CD14-positive monocyte (primary cell): Measurements from ENCODE around the gene SLC25A45. TPM values are rescaled to one million over a fixed set of nuclear protein-coding genes. Genes with fewer than 3 reads are reported as not detected.

Experiments used
- DNase-seq, 3 donors: peaks; one replicate each; pipeline ENCODE4 v3.0.0-alpha.2; 2011 to 2022
- H2AFZ ChIP-seq: 2 replicates; pipeline ENCODE4 v1.6.0; 2012; ENCODE audit warnings: mild to moderate bottlenecking, low read depth, low read length, inconsistent platforms; ENCODE audit not compliant: insufficient read depth, poor library complexity, severe bottlenecking
- H3K27ac ChIP-seq, 2 donors: 1 replicate in 1 of 2; 2 replicates in 1 of 2; pipeline ENCODE4 v1.5.1; 2012 to 2013; ENCODE audit warnings: low read length in 2 of 2, control low read depth in 1 of 2, inconsistent platforms in 1 of 2, low read depth in 1 of 2, mild to moderate bottlenecking in 1 of 2
- H3K27me3 ChIP-seq, 2 donors: one replicate each; pipeline versions ENCODE4 v1.6.0 to v1.6.1; 2011 to 2013; ENCODE audit warnings: low read length in 2 of 2; ENCODE audit not compliant: control insufficient read depth in 2 of 2, insufficient read depth in 2 of 2
- H3K36me3 ChIP-seq, 2 donors: replicated peaks in 1 of 2; 1 replicate in 1 of 2; 2 replicates in 1 of 2; pipeline versions ENCODE4 v1.5.1 to v1.6.1; 2012 to 2013; ENCODE audit warnings: low read length in 2 of 2, control low read depth in 1 of 2, inconsistent platforms in 1 of 2, mild to moderate bottlenecking in 1 of 2; ENCODE audit not compliant: insufficient read depth in 2 of 2, control insufficient read depth in 1 of 2
- H3K4me1 ChIP-seq, 2 donors: 1 replicate in 1 of 2; 2 replicates in 1 of 2; pipeline versions ENCODE4 v1.5.1 to v1.6.1; 2012 to 2013; ENCODE audit warnings: low read length in 2 of 2, control low read depth in 1 of 2, inconsistent platforms in 1 of 2, mild to moderate bottlenecking in 1 of 2, moderate library complexity in 1 of 2; ENCODE audit not compliant: insufficient read depth in 2 of 2, control insufficient read depth in 1 of 2
- H3K4me2 ChIP-seq: replicated peaks from 2 replicates; pipeline ENCODE3; 2012; ENCODE audit warnings: low read length, moderate library complexity, mild to moderate bottlenecking; ENCODE audit not compliant: poor library complexity, severe bottlenecking; ENCODE audit errors: extremely low read depth
- H3K4me3 ChIP-seq, 3 experiments: fragments of 200-600 bp in 1 of 3; sonication (generic) in 1 of 3; replicated peaks in 1 of 3; 1 replicate in 2 of 3; 2 replicates in 1 of 3; pipeline ENCODE4 v1.5.1; 2011 to 2013; ENCODE audit warnings: low read length in 3 of 3, mild to moderate bottlenecking in 3 of 3, control low read depth in 2 of 3, low read depth in 2 of 3, inconsistent platforms in 1 of 3, moderate library complexity in 1 of 3
- H3K79me2 ChIP-seq: 2 replicates; pipeline ENCODE4 v1.6.0; 2012; ENCODE audit warnings: mild to moderate bottlenecking, control low read depth, inconsistent platforms, low read length, moderate library complexity; ENCODE audit not compliant: insufficient read depth
- H3K9ac ChIP-seq: 2 replicates; pipeline ENCODE4 v1.6.0; 2017; ENCODE audit warnings: low read length, mild to moderate bottlenecking; ENCODE audit not compliant: insufficient read depth, poor library complexity, severe bottlenecking
- H3K9me3 ChIP-seq, 2 donors: replicated peaks in 1 of 2; 1 replicate in 1 of 2; 2 replicates in 1 of 2; pipeline versions ENCODE4 v1.5.1 to v1.6.1; 2012 to 2013; ENCODE audit warnings: low read length in 2 of 2, control low read depth in 1 of 2; ENCODE audit not compliant: control insufficient read depth in 1 of 2, insufficient read depth in 1 of 2
- H4K20me1 ChIP-seq: 2 replicates; pipeline ENCODE4 v1.6.0; 2012; ENCODE audit warnings: mild to moderate bottlenecking, low read length, control low read depth, moderate library complexity; ENCODE audit not compliant: insufficient read depth
- H3K27ac Mint-ChIP-seq, 7 donors: one replicate each; pipeline ENCODE4 v1.8.0; 2020; ENCODE audit warnings: mild to moderate bottlenecking in 7 of 7, mixed read lengths in 7 of 7, moderate library complexity in 6 of 7, inconsistent platforms in 2 of 7
- H3K27me3 Mint-ChIP-seq, 3 donors: one replicate each; pipeline ENCODE4 v1.8.0; 2021 to 2022; ENCODE audit warnings: low read depth in 3 of 3, mild to moderate bottlenecking in 3 of 3, mixed read lengths in 3 of 3, moderate library complexity in 3 of 3, inconsistent platforms in 1 of 3
- H3K36me3 Mint-ChIP-seq, 2 donors: one replicate each; pipeline ENCODE4 v1.8.0; 2020; ENCODE audit warnings: mixed read lengths in 2 of 2, inconsistent platforms in 1 of 2, mild to moderate bottlenecking in 1 of 2
- H3K4me1 Mint-ChIP-seq: one replicate; pipeline ENCODE4 v1.8.0; 2020; ENCODE audit warnings: mild to moderate bottlenecking, mixed read lengths
- H3K4me3 Mint-ChIP-seq, 2 donors: one replicate each; pipeline ENCODE4 v1.8.0; 2020; ENCODE audit warnings: mild to moderate bottlenecking in 2 of 2, mixed read lengths in 2 of 2, moderate library complexity in 1 of 2
- H3K9me3 Mint-ChIP-seq, 7 donors: one replicate each; pipeline ENCODE4 v1.8.0; 2020 to 2022; ENCODE audit warnings: mixed read lengths in 7 of 7, mild to moderate bottlenecking in 6 of 7, moderate library complexity in 6 of 7, inconsistent platforms in 2 of 7
- WGBS: methylation state at CpG from one replicate; pipeline ENCODE4 v1.1.5; 2013; ENCODE audit warnings: missing lambda C conversion rate; ENCODE audit not compliant: insufficient coverage; 5-methylcytosine and 5-hydroxymethylcytosine counted together
- intact Hi-C, 2 donors: fragments of 100-400 bp; cut with micrococcal nuclease; formaldehyde crosslinking; loops; one replicate each; pipeline versions ENCODE4 v1.15.0 to v1.15.1; 2023
- polyA plus RNA-seq, 3 donors: library from polyadenylated mRNA; depleted of rRNA in 1 of 3; unstranded in 2 of 3; stranded (reverse) in 1 of 3; fragments of 300-500 nt in 2 of 3; fragments of >200 nt in 1 of 3; fragmentation: Illumina TruSeq in 2 of 3; gene quantifications; 1 replicate in 2 of 3; 2 replicates in 1 of 3; pipeline ENCODE4 v1.2.3, GENCODE V29; 2012 to 2021
- TF ChIP-seq, protein P1 (sequence below): fragments of 200-600 bp; IDR thresholded peaks from one replicate; pipeline ENCODE4 v1.8.0; 2022; ENCODE audit warnings: antibody characterized with exemption, mild to moderate bottlenecking

SLC25A45 gene
- polyA plus RNA-seq, 3 donors, result 3.7 to 11.3 (median 4.1) TPM

- H3K27me3 ChIP-seq, result no peaks in the 10 kb centered on the region
- peaks cover 0 to 30% (median 17%) of the 10 kb centered on the region in 3 donors for H3K27me3 Mint-ChIP-seq
- WGBS, result 0% methylated on average over 1 of the region's 9 CpGs
- H3K4me2 ChIP-seq, result peak overlapping the region; percentile 85
- TF ChIP-seq, protein P1, sequence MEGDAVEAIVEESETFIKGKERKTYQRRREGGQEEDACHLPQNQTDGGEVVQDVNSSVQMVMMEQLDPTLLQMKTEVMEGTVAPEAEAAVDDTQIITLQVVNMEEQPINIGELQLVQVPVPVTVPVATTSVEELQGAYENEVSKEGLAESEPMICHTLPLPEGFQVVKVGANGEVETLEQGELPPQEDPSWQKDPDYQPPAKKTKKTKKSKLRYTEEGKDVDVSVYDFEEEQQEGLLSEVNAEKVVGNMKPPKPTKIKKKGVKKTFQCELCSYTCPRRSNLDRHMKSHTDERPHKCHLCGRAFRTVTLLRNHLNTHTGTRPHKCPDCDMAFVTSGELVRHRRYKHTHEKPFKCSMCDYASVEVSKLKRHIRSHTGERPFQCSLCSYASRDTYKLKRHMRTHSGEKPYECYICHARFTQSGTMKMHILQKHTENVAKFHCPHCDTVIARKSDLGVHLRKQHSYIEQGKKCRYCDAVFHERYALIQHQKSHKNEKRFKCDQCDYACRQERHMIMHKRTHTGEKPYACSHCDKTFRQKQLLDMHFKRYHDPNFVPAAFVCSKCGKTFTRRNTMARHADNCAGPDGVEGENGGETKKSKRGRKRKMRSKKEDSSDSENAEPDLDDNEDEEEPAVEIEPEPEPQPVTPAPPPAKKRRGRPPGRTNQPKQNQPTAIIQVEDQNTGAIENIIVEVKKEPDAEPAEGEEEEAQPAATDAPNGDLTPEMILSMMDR, result no peak
- H3K4me1 Mint-ChIP-seq, result peaks cover 42% of the 10 kb centered on the region
- DNase-seq, result peak; percentile 89 to 98 (median 98)
- H3K9ac ChIP-seq, result peak overlapping the region; percentile 100
- H3K27ac ChIP-seq, result peak overlapping the region; percentile 96 to 100
- intact Hi-C loops, result loop anchor here in 1 of 2 donors (1.0 kb wide), 1 partner anchor 9 kb away; no protein-coding TSS in a partner anchor
- peak overlapping the region; percentile 99 to 100 (median 100) for H3K27ac Mint-ChIP-seq
- H3K4me3 Mint-ChIP-seq, result peak overlapping the region; percentile 99 to 100
- H3K36me3 ChIP-seq, result peaks cover 14 to 49% of the 10 kb centered on the region in 2 donors
- peaks cover 63 to 69% of the 10 kb centered on the region in 2 donors for H3K36me3 Mint-ChIP-seq
- peak overlapping the region; percentile 86 to 100 (median 96) for H3K4me3 ChIP-seq
- no peak overlapping the region for H2AFZ ChIP-seq
- peaks cover 6 to 23% (median 18%) of the 10 kb centered on the region in 7 donors for H3K9me3 Mint-ChIP-seq
- peaks cover 86% of the 10 kb centered on the region for H4K20me1 ChIP-seq
- no peaks in the 10 kb centered on the region for H3K9me3 ChIP-seq
- H3K79me2 ChIP-seq, result peaks cover 98% of the 10 kb centered on the region
- peaks cover 46 to 57% of the 10 kb centered on the region in 2 donors for H3K4me1 ChIP-seq
These were observed 43.8 kb upstream of the SLC25A45 start for GRCh38 chr11:65425971-65426838.

DNA sequence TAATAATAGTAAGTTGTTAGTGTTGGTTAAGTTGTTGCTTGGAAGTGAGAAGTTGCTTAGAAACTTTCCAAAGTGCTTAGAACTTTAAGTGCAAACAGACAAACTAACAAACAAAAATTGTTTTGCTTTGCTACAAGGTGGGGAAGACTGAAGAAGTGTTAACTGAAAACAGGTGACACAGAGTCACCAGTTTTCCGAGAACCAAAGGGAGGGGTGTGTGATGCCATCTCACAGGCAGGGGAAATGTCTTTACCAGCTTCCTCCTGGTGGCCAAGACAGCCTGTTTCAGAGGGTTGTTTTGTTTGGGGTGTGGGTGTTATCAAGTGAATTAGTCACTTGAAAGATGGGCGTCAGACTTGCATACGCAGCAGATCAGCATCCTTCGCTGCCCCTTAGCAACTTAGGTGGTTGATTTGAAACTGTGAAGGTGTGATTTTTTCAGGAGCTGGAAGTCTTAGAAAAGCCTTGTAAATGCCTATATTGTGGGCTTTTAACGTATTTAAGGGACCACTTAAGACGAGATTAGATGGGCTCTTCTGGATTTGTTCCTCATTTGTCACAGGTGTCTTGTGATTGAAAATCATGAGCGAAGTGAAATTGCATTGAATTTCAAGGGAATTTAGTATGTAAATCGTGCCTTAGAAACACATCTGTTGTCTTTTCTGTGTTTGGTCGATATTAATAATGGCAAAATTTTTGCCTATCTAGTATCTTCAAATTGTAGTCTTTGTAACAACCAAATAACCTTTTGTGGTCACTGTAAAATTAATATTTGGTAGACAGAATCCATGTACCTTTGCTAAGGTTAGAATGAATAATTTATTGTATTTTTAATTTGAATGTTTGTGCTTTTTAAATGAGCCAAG lies 42.9 kb upstream of the SLC25A45 start:
- peaks cover 50 to 56% of the 10 kb centered on the region in 2 donors for H3K4me1 ChIP-seq

More for the DNA sequence above, 42.9 kb upstream of the SLC25A45 start:
- H4K20me1 ChIP-seq, result peaks cover 78% of the 10 kb centered on the region
- H3K9ac ChIP-seq, result peak overlapping the region; percentile 100
- peaks cover 14 to 49% of the 10 kb centered on the region in 2 donors for H3K36me3 ChIP-seq
- TF ChIP-seq, protein P1, result no peak
- WGBS, result 1% methylated on average over 6 of the region's 9 CpGs
- DNase-seq, result peak in 2 of 3 donors; percentile 85 to 92
- no peak overlapping the region for H2AFZ ChIP-seq
- no peaks in the 10 kb centered on the region for H3K9me3 ChIP-seq
- no peaks in the 10 kb centered on the region for H3K27me3 ChIP-seq
- Mint-ChIP-seq H3K36me3 (peaks cover 60 to 67% of the 10 kb centered on the region in 2 donors), H3K4me1 (peaks cover 41% of the 10 kb centered on the region), H3K27ac (peak overlapping the region; percentile 99 to 100 (median 100)), H3K9me3 (peaks cover 6 to 23% (median 18%) of the 10 kb centered on the region in 7 donors), H3K27me3 (peaks cover 0 to 30% (median 17%) of the 10 kb centered on the region in 3 donors), H3K4me3 (peak overlapping the region; percentile 99 to 100)
- H3K4me3 ChIP-seq, result peak overlapping the region; percentile 86 to 100 (median 96)
- H3K4me2 ChIP-seq, result peak overlapping the region; percentile 85
- peak overlapping the region; percentile 96 to 100 for H3K27ac ChIP-seq
- peaks cover 95% of the 10 kb centered on the region for H3K79me2 ChIP-seq
- intact Hi-C loops, result loop anchor here in 1 of 2 donors (1.0 kb wide), 1 partner anchor 8 kb away; no protein-coding TSS in a partner anchor
